B cell (primary cell): Measurements from ENCODE around the gene TKTL1.

Experiments used
- EZH2 ChIP-seq: IDR thresholded peaks from 2 replicates; pipeline ENCODE4 v1.6.1; 2012; ENCODE audit warnings: borderline replicate concordance, low read depth, mild to moderate bottlenecking, moderate library complexity, low read length; ENCODE audit not compliant: insufficient read depth, poor library complexity, severe bottlenecking
- TF ChIP-seq, protein P1 (sequence below): fragments of 200-600 bp; IDR thresholded peaks from one replicate; pipeline ENCODE4 v1.8.0; 2022; ENCODE audit warnings: antibody characterized with exemption, mild to moderate bottlenecking

DNA sequence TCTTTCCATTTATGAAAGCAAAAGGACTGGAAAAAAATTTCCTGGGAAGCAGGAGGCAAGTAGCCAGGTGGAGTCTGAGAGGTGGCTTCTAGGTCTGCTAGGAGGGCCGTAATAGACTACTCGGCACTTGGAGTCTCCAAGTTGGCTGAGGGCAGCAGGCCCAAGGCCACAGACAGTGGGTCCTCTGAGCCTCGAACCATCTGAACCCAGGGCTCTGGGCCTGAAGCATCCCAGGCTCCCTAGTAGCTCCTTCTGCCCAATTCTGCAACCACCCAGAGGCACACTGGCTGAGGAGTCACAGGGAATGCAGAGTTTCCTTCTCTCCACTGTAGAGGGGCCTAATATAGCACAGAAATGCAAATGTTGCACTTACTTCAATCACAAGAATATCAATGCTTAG is 19.8 kb downstream of the TKTL1 start:
- TF ChIP-seq, protein P1, sequence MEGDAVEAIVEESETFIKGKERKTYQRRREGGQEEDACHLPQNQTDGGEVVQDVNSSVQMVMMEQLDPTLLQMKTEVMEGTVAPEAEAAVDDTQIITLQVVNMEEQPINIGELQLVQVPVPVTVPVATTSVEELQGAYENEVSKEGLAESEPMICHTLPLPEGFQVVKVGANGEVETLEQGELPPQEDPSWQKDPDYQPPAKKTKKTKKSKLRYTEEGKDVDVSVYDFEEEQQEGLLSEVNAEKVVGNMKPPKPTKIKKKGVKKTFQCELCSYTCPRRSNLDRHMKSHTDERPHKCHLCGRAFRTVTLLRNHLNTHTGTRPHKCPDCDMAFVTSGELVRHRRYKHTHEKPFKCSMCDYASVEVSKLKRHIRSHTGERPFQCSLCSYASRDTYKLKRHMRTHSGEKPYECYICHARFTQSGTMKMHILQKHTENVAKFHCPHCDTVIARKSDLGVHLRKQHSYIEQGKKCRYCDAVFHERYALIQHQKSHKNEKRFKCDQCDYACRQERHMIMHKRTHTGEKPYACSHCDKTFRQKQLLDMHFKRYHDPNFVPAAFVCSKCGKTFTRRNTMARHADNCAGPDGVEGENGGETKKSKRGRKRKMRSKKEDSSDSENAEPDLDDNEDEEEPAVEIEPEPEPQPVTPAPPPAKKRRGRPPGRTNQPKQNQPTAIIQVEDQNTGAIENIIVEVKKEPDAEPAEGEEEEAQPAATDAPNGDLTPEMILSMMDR = no peak
- TF ChIP-seq EZH2 = no peak
